Fibroblast of lung (primary cell): ENCODE results near the gene STK10. TPM values are rescaled to one million over a fixed set of nuclear protein-coding genes. Genes with fewer than 3 reads are reported as not detected.

Source experiments
- DNase-seq, 2 donors: peaks; one replicate each; pipeline versions ENCODE4 v3.0.0 to v3.0.0-alpha.2; 2010; ENCODE audit warnings: low read depth in 2 of 2
- H2AFZ ChIP-seq: 2 replicates; pipeline ENCODE4 v1.5.1; 2012; ENCODE audit warnings: low read length, control low read depth, inconsistent platforms
- H3K27ac ChIP-seq: 2 replicates; pipeline ENCODE4 v1.5.1; 2011; ENCODE audit warnings: low read length, control low read depth; ENCODE audit not compliant: insufficient read depth
- H3K27me3 ChIP-seq: 2 replicates; pipeline ENCODE4 v1.5.1; 2011; ENCODE audit warnings: mild to moderate bottlenecking, low read length; ENCODE audit not compliant: control insufficient read depth, insufficient read depth
- H3K36me3 ChIP-seq: 2 replicates; pipeline ENCODE4 v1.5.1; 2011; ENCODE audit warnings: low read length; ENCODE audit not compliant: control insufficient read depth, insufficient read depth
- H3K4me1 ChIP-seq: 2 replicates; pipeline ENCODE4 v1.5.1; 2011; ENCODE audit warnings: low read length; ENCODE audit not compliant: control insufficient read depth, insufficient read depth; ENCODE audit errors: extremely low read depth
- H3K4me2 ChIP-seq: 2 replicates; pipeline ENCODE4 v1.5.1; 2011; ENCODE audit warnings: low read length, control low read depth; ENCODE audit not compliant: insufficient read depth; ENCODE audit errors: extremely low read depth
- H3K4me3 ChIP-seq, 4 experiments: fragments of 200-600 bp in 1 of 4; sonication (generic) in 1 of 4; replicated peaks in 1 of 4; 2 replicates each; pipeline ENCODE4 v1.5.1; 2011 to 2016; ENCODE audit warnings: low read length in 4 of 4, low read depth in 3 of 4, mild to moderate bottlenecking in 3 of 4, control low read depth in 2 of 4, inconsistent platforms in 1 of 4, mixed read lengths in 1 of 4; ENCODE audit not compliant: insufficient read depth in 1 of 4; ENCODE audit errors: control extremely low read depth in 1 of 4
- H3K79me2 ChIP-seq: 2 replicates; pipeline ENCODE4 v1.5.1; 2012; ENCODE audit warnings: mild to moderate bottlenecking, low read length, inconsistent platforms; ENCODE audit not compliant: control insufficient read depth, insufficient read depth
- H3K9ac ChIP-seq: 2 replicates; pipeline ENCODE4 v1.5.1; 2011; ENCODE audit warnings: mild to moderate bottlenecking, low read length, control low read depth; ENCODE audit not compliant: insufficient read depth
- H3K9me3 ChIP-seq: 2 replicates; pipeline ENCODE4 v1.5.1; 2012; ENCODE audit warnings: low read depth, low read length; ENCODE audit not compliant: control insufficient read depth, insufficient read depth
- H4K20me1 ChIP-seq: 2 replicates; pipeline ENCODE4 v1.5.1; 2011; ENCODE audit warnings: low read length; ENCODE audit not compliant: control insufficient read depth, insufficient read depth; ENCODE audit errors: extremely low read depth
- EZH2 ChIP-seq: IDR thresholded peaks from 2 replicates; pipeline ENCODE4 v1.5.1; 2012; ENCODE audit warnings: low read length, control low read depth, mild to moderate bottlenecking; ENCODE audit errors: missing control alignments
- polyA plus RNA-seq, 2 donors: library from polyadenylated mRNA; depleted of rRNA in 1 of 2; stranded (reverse) in 1 of 2; unstranded in 1 of 2; fragments of >200 nt; gene quantifications; 2 replicates each; pipeline ENCODE4 v1.2.1, GENCODE V29; 2011 to 2012; ENCODE audit warnings: missing spikeins in 1 of 2
- total RNA-seq: library from RNA; depleted of rRNA; stranded (reverse); fragments of >200 nt; gene quantifications from 2 replicates; pipeline ENCODE4 v1.2.1, GENCODE V29; 2014
- TF ChIP-seq, protein P1 (sequence below), 2 donors: IDR thresholded peaks in 1 of 2; conservative IDR thresholded peaks in 1 of 2; 1 replicate in 1 of 2; 2 replicates in 1 of 2; pipeline ENCODE4 v1.5.1; 2011 to 2012; ENCODE audit warnings: low read length in 2 of 2, control low read depth in 1 of 2, inconsistent platforms in 1 of 2, low read depth in 1 of 2, mild to moderate bottlenecking in 1 of 2

The STK10 gene
- total and polyA plus RNA-seq, 2 donors (not counting 1 experiment from before 2014, with no cell fraction given), result 8.9 to 16.0 TPM

DNA sequence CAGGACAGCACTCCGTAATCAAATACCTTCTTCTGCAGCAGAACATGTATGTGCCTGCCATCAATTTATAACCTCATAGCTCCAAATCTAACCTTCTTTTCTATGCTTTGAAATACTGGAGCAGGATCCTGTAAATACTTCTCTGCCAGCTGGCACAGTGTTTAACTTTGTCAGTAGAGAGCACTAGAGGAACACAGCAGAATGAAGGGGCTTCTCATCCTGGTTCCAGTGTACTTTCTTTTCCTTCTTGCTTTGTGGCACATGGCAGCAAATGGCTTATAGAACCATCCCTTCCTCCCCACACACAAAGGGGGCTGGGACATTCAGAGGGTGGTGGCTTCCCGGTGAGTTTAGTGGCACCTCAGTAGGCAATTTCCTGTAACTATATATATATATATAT, 177.7 kb downstream of the STK10 start:
- H3K36me3 ChIP-seq, result no peaks in the 10 kb centered on the region
- no peak overlapping the region for H3K4me3 ChIP-seq
- no peaks in the 10 kb centered on the region for H3K9me3 ChIP-seq
- no peaks in the 10 kb centered on the region for H4K20me1 ChIP-seq
- H3K9ac ChIP-seq, result no peak overlapping the region
- peak in 1 of 2 donors; percentile 28 for DNase-seq
- no peaks in the 10 kb centered on the region for H3K27me3 ChIP-seq
- H2AFZ ChIP-seq, result no peak overlapping the region
- H3K27ac ChIP-seq, result no peak overlapping the region
- H3K4me1 ChIP-seq, result no peaks in the 10 kb centered on the region
- no peak for TF ChIP-seq EZH2
- TF ChIP-seq, protein P1, sequence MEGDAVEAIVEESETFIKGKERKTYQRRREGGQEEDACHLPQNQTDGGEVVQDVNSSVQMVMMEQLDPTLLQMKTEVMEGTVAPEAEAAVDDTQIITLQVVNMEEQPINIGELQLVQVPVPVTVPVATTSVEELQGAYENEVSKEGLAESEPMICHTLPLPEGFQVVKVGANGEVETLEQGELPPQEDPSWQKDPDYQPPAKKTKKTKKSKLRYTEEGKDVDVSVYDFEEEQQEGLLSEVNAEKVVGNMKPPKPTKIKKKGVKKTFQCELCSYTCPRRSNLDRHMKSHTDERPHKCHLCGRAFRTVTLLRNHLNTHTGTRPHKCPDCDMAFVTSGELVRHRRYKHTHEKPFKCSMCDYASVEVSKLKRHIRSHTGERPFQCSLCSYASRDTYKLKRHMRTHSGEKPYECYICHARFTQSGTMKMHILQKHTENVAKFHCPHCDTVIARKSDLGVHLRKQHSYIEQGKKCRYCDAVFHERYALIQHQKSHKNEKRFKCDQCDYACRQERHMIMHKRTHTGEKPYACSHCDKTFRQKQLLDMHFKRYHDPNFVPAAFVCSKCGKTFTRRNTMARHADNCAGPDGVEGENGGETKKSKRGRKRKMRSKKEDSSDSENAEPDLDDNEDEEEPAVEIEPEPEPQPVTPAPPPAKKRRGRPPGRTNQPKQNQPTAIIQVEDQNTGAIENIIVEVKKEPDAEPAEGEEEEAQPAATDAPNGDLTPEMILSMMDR (conservative IDR thresholded peaks at IDR 0.05 in 1 of 2, IDR thresholded peaks at IDR 0.05 in 1 of 2; ENCODE audit: low read depth in 1 of 2, low read length in 2 of 2), result no peak
- H3K79me2 ChIP-seq, result peaks cover 14% of the 10 kb centered on the region
- H3K4me2 ChIP-seq, result no peak overlapping the region

DNA sequence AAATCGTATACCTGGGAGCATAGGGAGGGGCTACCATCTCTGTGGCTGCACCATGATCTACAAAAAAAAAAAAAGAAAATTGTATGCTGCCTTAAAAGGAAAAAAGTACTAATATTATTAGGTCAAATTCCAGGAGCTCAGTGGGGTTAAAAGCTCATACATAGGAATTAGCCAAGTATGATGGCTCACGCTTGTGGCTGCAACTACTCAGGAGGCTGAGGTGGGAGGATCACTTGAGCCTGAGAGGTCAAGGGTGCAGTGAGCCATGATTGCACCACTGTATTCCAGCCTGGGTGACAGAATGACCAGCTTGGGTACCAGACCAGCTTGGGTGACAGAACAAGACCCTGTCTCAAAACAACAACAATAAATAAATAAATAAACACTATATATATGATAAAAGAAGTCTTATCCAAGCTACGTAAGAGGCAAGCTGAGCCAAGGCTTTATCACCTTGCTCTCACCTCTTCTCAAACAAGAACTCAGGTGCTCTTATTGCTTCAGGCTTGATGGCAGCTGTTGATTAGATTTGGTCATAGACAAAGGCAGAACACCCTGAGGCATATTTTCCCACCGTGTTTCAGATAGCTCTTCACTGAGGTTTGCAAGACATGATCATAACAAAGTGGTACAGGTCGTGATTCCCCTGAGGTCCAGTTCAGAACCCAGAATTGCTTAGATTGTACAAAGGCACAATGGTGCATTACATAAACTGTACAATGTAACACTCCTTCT, 178.3 kb downstream of the STK10 start:
- H3K4me2 ChIP-seq, result no peak overlapping the region
- DNase-seq, result no peak
- H3K27me3 ChIP-seq, result no peaks in the 10 kb centered on the region
- no peak overlapping the region for H3K27ac ChIP-seq
- H3K79me2 ChIP-seq, result peaks cover 20% of the 10 kb centered on the region
- H3K36me3 ChIP-seq, result no peaks in the 10 kb centered on the region
- H3K9ac ChIP-seq, result no peak overlapping the region
- TF ChIP-seq, protein P1 (conservative IDR thresholded peaks at IDR 0.05 in 1 of 2, IDR thresholded peaks at IDR 0.05 in 1 of 2; ENCODE audit: low read depth in 1 of 2, low read length in 2 of 2), result no peak
- no peak for TF ChIP-seq EZH2
- H3K4me3 ChIP-seq, result no peak overlapping the region
- no peaks in the 10 kb centered on the region for H3K4me1 ChIP-seq
- H2AFZ ChIP-seq, result no peak overlapping the region
- peaks cover 2% of the 10 kb centered on the region for H4K20me1 ChIP-seq
- H3K9me3 ChIP-seq, result no peaks in the 10 kb centered on the region

DNA sequence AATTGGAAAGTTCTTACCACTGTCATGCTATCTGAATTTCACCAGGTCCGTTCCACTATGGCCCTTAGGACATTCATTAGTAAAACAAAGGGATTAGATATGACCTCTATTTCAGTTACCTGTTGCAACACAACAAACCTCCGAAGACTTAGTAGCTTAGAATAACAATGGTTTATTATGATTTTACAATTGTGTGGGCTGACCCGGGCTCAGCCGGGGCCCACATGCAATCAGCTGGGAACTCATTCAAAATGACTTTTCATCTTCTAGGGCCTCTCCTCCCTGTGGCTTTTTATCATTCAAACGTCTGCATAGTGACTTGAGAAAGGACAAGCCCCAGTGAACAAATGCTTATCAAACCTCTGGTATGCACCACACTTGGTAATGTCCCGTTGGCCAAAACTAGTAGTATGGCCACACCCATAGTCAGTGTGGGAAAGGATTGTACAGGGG, 179.3 kb downstream of the STK10 start:
- H3K27ac ChIP-seq, result no peak overlapping the region
- H3K9me3 ChIP-seq, result no peaks in the 10 kb centered on the region
- H3K4me2 ChIP-seq, result no peak overlapping the region
- TF ChIP-seq, protein P1 (conservative IDR thresholded peaks at IDR 0.05 in 1 of 2, IDR thresholded peaks at IDR 0.05 in 1 of 2; ENCODE audit: low read depth in 1 of 2, low read length in 2 of 2), result no peak
- no peak for TF ChIP-seq EZH2
- no peak overlapping the region for H2AFZ ChIP-seq
- no peak overlapping the region for H3K9ac ChIP-seq
- peaks cover 30% of the 10 kb centered on the region for H3K79me2 ChIP-seq
- no peaks in the 10 kb centered on the region for H3K36me3 ChIP-seq
- peak in 1 of 2 donors; percentile 75 for DNase-seq
- H3K4me3 ChIP-seq, result no peak overlapping the region
- H4K20me1 ChIP-seq, result peaks cover 2% of the 10 kb centered on the region
- no peaks in the 10 kb centered on the region for H3K4me1 ChIP-seq
- H3K27me3 ChIP-seq, result no peaks in the 10 kb centered on the region
